ENCODE results near the gene FAM98A. TPM values are rescaled to one million over a fixed set of nuclear protein-coding genes. Genes with fewer than 3 reads are reported as not detected.

The FAM98A gene
- total and polyA plus RNA-seq, 10 of the 15 experiments (the other 5 are each of a cell fraction or from before 2014, with no cell fraction given): 29.7 to 231 (median 80.2) TPM

- Histone ChIP-seq H3K79me2 (ENCODE audit: control insufficient read depth, insufficient read depth, low read length) (no peaks in the 10 kb centered on the region), H3K4me2 (ENCODE audit: control insufficient read depth, insufficient read depth) (no peak overlapping the region), H3K9me3 (replicated peaks; ENCODE audit: control insufficient read depth, insufficient read depth, low read length) (no peaks in the 10 kb centered on the region), H3K4me3 (no peak overlapping the region), H3K9ac (ENCODE audit: control insufficient read depth, insufficient read depth, low read length) (no peak overlapping the region), H2AFZ (ENCODE audit: control insufficient read depth, low read depth, low read length) (no peak overlapping the region), H3K27ac (ENCODE audit: control insufficient read depth, insufficient read depth) (no peak overlapping the region), H3K36me3 (ENCODE audit: control insufficient read depth in 2 of 2, insufficient read depth in 2 of 2, low read length in 1 of 2) (no peaks in the 10 kb centered on the region), H3K4me1 (ENCODE audit: control insufficient read depth, insufficient read depth, low read length) (no peaks in the 10 kb centered on the region), H4K20me1 (ENCODE audit: control insufficient read depth, insufficient read depth) (no peaks in the 10 kb centered on the region), H3K27me3 (replicated peaks in 1 of 2; ENCODE audit: control insufficient read depth in 2 of 2, insufficient read depth in 2 of 2, low read length in 1 of 2) (no peaks in the 10 kb centered on the region)
- BruUV-seq (replicated peaks): no TSS peak
- POLR2A ChIA-PET: no interaction called here
- no peak for TF ChIP-seq CTCF (IDR thresholded peaks at IDR 0.05 in 2 of 3, conservative IDR thresholded peaks at IDR 0.05 in 1 of 3; ENCODE audit: control insufficient read depth in 2 of 3, extremely low read depth in 1 of 3, insufficient read depth in 1 of 3, low read depth in 3 of 3, low read length in 3 of 3)
- no peak for TF ChIP-seq HDAC6 (IDR thresholded peaks at IDR 0.05; ENCODE audit: unreplicated experiment)
- no peak for TF ChIP-seq SPI1 (IDR thresholded peaks at IDR 0.05; ENCODE audit: borderline replicate concordance, insufficient read depth, low read depth, low read length)
- TF ChIP-seq BACH1 (IDR thresholded peaks at IDR 0.05; ENCODE audit: borderline replicate concordance): no peak
- TF ChIP-seq PKNOX1 (IDR thresholded peaks at IDR 0.05): no peak
- no peak for TF ChIP-seq NBN (IDR thresholded peaks at IDR 0.05)
- TF ChIP-seq CEBPB (IDR thresholded peaks at IDR 0.05; ENCODE audit: borderline replicate concordance in 1 of 2, low read depth in 2 of 2, low read length in 2 of 2): no peak
- TF ChIP-seq ZZZ3 (IDR thresholded peaks at IDR 0.05; ENCODE audit: control insufficient read depth, insufficient read length, low read depth): no peak
- no peak for TF ChIP-seq TARDBP (IDR thresholded peaks at IDR 0.05; ENCODE audit: borderline replicate concordance)
- TF ChIP-seq HSF1 (IDR thresholded peaks at IDR 0.05; ENCODE audit: low read depth, low read length): no peak
- TF ChIP-seq ASH2L (IDR thresholded peaks at IDR 0.05; ENCODE audit: borderline replicate concordance, low read depth): no peak
- no peak for TF ChIP-seq ZNF592 (IDR thresholded peaks at IDR 0.05)
- TF ChIP-seq TCF12 (IDR thresholded peaks at IDR 0.05; ENCODE audit: low read depth, low read length): no peak
- no peak for TF ChIP-seq EGR1 (IDR thresholded peaks at IDR 0.05; ENCODE audit: borderline replicate concordance in 1 of 2, low read depth in 2 of 2, low read length in 2 of 2)
- TF ChIP-seq NFXL1 (IDR thresholded peaks at IDR 0.05; ENCODE audit: borderline replicate concordance): no peak
- no peak for TF ChIP-seq NR2F1 (conservative IDR thresholded peaks at IDR 0.05)
- intact Hi-C loops (cut with micrococcal nuclease; ENCODE audit: unreplicated experiment): no loop called here
- FAIRE-seq: no peak
- SMC1A ChIA-PET (ENCODE audit: uncharacterized antibody, unreplicated experiment): no interaction called here
- RAD21 ChIA-PET (ENCODE audit: unreplicated experiment): no interaction called here
- in situ Hi-C loops (cut with MboI): no loop called here
- WGBS (ENCODE audit: insufficient coverage, insufficient replicate concordance, low lambda C conversion rate, missing lambda C conversion rate): 84% methylated on average over 5 of the region's 7 CpGs
- DNase-seq (ENCODE audit: low read depth, low spot score): no peak
- CTCF ChIA-PET: interaction anchor here (2.4 kb wide), 1 partner anchor 23 kb away, joined by 5 read pairs; no protein-coding TSS in a partner anchor
- ATAC-seq: no peak
Measured at GRCh38 chr2:33606622-33607021, 7.5 kb upstream of the FAM98A start.
